Activated CD8-positive, alpha-beta memory T cell treated with anti-CD3 and anti-CD28 coated beads, Interleukin-2, amount 50 U/mL, for 48 hours (primary cell): Measurements from ENCODE around the gene ZNF516.

Experiments
- DNase-seq: peaks from one replicate; pipeline ENCODE4 v3.0.0-alpha.2; 2020

ZNF516 gene

GRCh38 chr18:76466410-76466991 lies 28.5 kb downstream of the ZNF516 start:
- DNase-seq: peak; percentile 50

- DNase-seq: peak; percentile 37
Observed at GRCh38 chr18:76465630-76466409, 29.2 kb downstream of the ZNF516 start.

- peak; percentile 30 for DNase-seq
Observed at GRCh38 chr18:76464281-76465259, 30.5 kb downstream of the ZNF516 start.

GRCh38 chr18:76463872-76464271 lies 31.2 kb downstream of the ZNF516 start:
- peak; percentile 30 for DNase-seq

DNA sequence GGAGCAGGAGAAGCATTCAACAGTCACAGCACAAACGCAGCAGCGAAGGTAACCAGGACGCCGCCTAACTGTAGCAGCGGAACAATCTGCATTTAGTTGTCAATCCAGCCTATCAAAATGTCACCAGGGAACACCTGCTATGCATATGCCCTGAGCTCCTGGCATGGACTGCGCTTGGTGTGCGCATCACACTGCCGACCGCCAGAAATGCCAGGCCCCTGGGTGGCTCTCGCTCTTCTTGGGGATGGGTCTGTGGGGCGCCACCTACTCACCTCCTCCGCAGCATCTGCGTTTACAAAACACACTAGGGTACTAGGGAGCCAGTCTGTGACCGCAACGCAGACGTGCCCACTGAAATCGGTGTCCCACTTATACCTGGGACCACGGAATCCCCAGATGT lies 31.7 kb downstream of the ZNF516 start:
- no peak for DNase-seq

- DNase-seq: no peak
Observed at GRCh38 chr18:76462326-76462694, 32.7 kb downstream of the ZNF516 start.

DNA sequence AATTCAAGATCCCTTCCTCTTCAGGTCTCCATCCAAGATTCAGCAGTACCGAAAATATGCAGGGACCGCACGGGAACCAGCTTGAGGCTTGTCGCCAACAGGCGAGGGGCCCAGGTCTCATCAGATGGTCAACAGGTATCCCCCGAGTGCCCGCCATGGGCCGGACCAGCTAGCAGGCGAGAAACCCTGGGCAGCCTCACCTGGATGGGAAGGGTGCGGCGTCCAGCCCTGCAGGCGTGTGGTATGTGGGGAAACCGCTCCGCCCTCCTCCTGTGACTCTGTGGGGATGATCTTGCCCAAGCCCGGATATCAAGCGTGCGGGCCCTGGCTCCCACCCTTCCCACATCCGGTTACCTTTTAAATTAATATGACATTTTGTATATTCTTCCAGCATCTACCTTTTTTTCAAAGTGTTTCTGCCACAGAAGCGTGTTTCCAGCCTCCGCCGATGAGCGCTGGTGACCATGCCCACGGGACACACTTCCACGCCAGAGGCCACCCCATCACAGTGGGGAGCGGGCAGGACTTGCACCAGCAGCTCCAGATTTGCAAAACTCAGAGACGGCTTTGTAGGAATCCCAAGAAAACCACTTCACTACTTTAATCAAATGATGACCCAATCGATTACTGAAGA lies 33.2 kb downstream of the ZNF516 start:
- DNase-seq: no peak

GRCh38 chr18:76461148-76461547 lies 33.9 kb downstream of the ZNF516 start:
- DNase-seq: peak; percentile 20

DNA sequence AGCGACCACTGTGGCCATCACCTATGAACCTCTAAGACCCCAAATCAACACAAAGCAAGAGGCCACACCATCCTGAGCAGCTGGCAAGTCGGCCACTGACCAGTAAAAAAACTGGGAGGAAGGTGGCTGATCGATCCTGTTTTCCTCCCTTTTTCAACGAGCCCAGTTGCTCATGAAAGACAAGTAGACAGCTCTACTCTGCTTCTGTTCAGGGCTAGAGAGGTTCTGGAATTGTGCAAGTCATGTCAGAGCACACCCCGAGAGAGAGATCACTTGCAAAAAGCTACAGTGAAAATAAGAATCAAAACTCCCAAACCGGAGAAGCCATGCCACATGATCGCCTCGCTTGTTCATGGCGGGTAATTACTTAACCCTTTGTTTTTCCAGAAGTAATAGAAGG lies 34.6 kb downstream of the ZNF516 start:
- no peak for DNase-seq

DNA sequence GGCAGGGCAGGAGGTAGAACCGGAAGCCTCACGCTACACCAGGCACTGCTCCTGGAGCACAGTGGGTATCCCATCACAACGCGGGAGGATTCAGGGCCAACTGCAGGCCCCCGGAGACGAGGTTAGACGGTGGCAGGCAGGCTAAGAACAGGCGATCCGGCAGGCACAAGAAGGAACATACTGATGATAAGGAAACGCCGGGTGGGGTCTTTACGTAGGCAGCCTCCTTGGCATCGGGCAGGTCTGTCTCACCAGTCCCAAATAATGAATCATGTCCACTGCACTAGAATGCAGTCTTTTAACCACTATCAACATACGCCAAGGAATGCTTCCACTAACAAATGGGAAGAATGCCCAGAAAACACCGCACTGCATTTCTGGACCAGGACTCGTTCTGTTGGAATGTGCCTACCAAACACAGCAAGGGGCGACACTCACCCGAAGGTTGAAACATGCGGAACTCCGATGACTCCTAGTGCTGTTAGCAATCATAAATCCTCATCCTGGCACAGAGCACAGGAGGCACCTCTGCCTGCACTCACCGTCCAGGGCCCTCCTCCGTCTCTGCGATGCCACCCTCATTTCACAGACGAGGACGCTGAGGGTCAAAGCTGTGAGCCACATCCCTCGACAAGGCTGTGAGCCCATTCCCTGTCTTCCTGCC lies 35.2 kb downstream of the ZNF516 start:
- DNase-seq: peak; percentile 34

GRCh38 chr18:76459312-76459686 lies 35.7 kb downstream of the ZNF516 start:
- DNase-seq: no peak

DNA sequence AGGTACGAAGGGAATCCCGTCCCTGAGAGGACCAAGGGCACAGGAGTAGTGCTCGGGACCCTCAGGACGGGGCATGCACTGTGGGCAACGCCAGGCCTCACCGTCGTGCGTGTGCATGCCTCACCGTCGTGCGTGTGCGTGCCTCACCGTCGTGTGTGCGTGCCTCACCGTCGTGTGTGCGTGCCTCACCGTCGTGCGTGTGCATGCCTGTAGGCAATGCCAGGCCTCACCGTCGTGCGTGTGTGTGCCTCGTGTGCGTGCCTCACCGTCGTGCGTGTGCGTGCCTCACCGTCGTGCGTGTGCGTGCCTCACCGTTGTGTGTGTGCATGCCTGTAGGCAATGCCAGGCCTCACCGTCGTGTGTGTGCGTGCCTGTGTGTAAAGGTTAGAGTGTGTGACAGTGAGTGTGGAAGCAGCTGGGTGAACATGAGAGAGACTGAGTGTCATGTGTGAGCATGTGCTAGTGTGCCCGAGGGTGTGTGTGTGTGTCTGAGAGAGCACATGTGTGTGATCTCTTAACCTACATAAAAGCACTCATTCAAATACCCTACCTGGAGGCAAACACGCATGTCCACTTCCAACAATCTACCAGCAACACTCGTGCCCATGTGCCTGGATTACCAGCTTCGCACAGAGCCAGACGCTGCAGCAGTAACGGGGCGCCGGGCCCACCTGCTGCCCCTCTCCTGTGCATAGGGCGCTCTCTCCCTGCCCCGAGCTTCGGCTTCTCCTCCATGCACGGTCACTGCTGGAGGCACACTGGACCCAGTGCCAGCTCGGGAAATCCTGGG lies 36.3 kb downstream of the ZNF516 start:
- DNase-seq: peak; percentile 10

DNA sequence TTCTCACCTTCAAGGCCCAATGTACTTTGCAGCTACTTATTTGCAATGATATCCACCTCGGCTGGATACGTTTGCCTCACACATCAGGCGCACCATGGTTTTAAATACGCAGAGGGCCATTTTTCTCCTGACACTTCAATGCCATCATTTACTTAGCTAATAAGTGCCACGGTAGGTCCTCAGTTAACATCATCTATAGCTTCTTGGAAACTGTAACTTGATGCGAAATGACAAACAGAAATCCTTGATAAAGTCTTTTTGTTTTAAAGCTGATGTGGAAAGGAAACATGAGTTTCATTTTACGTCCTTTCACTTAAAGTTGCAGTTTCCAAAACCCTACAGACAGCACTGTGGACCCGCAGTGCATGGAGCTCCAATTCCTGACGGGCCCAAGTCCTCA lies 37.1 kb downstream of the ZNF516 start:
- DNase-seq: no peak

- DNase-seq: peak; percentile 28
Observed at GRCh38 chr18:76457475-76457874, 37.6 kb downstream of the ZNF516 start.

DNA sequence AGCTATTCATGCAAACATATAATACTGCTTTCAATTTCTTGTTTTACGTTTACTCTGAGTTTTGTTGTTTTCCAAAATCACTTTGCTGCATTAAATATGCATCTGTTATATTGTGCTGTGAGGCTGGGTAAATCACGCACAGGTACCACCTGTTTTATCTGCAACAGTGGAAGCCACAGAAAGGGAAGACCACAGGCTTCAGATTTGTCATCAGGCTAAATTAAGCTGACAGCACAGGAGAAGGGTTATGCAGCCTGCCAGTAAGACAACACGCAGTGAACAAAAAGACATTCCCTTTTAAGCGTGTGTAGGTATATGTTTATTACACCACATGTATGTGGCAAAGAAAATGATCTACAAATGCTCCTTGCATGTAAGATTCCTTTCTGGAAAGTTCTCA lies 38.2 kb downstream of the ZNF516 start:
- no peak for DNase-seq

- DNase-seq: peak; percentile 30
Observed at GRCh38 chr18:76456018-76456750, 38.9 kb downstream of the ZNF516 start.

DNA sequence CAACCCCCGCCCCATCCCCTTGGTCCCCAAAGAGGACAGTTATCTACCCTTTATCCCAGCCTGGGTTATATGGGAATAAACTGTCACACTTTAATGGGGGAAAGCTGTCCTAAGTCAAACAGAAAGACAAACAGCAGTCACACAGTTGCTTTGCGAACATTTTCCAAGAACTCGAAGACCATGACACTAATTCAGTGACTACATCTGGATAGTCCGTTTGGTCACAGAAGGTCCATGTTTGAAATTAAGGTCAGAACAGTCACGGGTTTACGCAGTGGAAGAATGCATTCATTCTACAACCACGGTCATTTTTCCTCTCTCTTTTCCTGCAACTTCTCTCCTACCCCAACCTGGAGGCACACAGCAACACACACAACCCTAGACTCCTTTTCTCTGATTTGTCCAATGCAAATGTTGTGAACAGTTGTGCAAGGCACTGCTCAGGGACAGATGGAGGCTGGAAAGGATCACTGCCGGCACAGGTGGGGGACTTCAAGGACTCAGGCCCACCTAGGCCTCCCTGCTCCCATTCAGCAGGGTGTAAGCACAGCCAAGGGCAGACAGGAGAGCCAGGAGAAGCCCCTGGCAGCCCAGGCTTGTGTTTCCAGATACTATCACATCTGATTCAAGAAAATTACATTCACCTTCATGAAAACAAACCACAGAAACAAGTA lies 39.9 kb downstream of the ZNF516 start:
- DNase-seq: peak; percentile 13

- no peak for DNase-seq
Observed at GRCh38 chr18:76454418-76454817, 40.6 kb downstream of the ZNF516 start.

- no peak for DNase-seq
Observed at GRCh38 chr18:76453932-76454331, 41.1 kb downstream of the ZNF516 start.

DNA sequence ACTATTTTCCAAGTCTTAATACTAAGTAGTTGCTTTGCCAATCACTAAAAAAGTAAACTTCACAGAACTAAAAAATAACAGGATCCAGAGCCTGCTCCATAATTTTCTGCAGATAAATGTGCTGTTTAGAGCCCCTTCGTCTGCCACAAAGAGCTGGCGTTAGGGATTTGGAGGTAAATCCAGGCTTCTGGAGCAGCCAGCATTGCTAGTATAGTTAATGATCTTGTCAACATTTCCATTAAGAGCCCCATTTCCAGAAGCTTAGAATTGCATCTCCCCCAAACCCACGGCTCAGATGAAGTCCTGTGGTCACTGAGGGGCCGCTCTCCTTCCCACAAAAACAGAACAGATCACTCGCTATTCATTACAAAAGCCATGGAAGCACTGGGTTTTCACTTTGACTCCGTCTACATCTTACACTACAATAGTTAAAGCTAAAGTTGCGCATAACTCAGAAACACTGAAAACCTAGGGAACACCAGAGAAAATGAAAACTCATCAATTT lies 41.9 kb downstream of the ZNF516 start:
- no peak for DNase-seq
